Cerebellar nuclear complex (tissue), 1 donor: ENCODE results near the gene PPFIA1.
A peak's percentile ranks its signal among the peaks of the same experiment; 100 is the strongest.
"Not testable (repeated sequence)": the region's sequence is repeated elsewhere in the genome, so short reads cannot be mapped to it uniquely, and the experiment has no call there.

ENCODE experiments used
- DNase-seq, 2 experiments: peaks; one replicate each; lab custom pipeline; 2025; lab: John Stamatoyannopoulos, UW

The PPFIA1 gene

DNA sequence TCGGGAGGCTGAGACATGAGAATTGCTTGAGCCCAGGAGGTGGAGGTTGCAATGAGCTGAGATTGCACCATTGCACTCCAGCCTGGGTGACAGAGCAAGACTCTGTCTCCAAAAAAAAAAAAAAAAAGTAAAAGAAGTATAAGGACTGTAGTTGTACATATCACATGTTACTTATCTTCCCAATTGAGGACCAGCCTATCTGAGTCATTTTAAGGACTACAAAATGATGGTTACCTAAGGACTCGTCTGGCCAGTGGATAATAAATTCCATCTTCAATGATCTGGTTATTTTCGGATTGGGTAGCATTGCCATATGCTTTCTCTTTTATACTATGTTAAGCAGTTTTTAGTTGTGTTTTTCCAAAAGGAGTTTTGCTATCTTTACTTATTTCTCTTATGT lies 55.3 kb downstream of the PPFIA1 start:
- no peak for DNase-seq

DNA sequence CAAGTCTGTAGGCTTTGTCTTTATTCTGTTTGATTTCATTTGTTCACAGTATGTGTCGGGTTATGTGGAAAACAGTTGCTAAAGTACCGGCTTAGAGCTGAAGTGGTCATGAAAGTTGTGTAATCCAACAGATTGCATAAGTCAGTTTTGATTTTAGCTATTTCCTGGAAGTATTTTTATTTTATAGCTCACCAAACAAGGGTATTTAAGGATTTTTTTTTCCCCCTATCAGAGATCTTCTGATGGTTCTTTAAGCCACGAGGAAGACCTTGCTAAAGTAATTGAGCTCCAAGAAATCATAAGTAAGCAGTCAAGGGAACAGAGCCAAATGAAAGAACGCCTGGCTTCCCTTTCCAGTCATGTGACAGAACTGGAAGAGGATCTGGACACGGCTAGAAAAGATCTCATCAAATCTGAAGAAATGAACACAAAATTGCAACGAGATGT lies 55.9 kb downstream of the PPFIA1 start:
- DNase-seq, result no peak

DNA sequence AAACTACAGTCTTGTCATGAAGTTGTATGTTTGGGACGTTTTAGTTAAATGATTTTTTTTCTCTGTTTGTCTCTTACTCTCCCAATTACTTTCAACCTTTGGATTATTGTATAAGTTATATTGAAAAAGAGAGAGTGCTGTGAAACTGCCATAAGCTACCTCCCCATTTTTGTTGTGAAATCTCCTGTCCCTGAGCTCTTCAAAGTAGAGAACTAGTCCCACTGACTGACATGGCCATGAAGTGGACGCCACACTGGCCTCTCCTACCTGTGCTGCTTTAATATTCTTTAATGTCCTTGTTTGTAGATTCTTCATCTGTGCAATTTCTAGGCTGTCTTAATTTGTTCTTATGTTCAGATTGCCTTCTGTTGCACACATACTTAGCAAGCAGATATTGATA lies 56.3 kb downstream of the PPFIA1 start:
- no peak for DNase-seq

DNA sequence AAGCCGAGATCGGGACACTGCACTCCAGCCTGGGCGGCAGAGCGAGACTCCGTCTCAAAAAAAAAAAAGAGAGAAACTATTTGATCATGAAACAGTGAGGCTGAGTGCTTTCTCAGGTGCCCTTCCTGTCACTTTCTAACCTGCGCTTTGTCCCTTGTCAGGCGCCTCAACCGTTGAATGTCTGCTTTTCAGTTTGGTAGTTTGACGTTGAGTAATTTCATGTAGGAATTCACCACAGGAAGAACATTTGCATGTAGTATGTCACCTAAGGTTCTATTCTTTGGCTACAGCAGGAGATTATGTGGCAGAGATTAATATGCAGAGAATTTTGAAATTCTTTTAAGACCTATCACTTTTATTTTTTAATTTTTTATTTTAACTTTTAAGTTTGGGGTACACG lies 57.2 kb downstream of the PPFIA1 start:
- no peak for DNase-seq

DNA sequence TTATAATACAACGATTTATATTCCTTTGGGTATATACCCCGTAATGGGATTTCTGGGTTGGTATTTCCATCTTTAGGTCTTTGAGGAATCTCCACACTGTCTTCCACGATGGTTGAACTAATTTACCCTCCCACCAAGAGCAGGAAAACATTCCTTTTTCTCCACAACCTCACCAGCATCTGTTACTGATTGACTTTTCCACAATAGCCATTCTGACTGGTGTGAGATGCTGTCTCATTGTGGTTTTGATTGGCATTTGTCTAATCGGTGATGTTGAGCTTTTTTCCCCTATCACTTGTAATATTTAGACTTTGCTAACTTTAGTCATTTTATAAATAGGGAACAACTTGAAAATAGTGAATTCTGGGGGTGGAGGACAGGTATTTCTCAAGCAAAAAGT lies 58.1 kb downstream of the PPFIA1 start:
- DNase-seq, result no peak

DNA sequence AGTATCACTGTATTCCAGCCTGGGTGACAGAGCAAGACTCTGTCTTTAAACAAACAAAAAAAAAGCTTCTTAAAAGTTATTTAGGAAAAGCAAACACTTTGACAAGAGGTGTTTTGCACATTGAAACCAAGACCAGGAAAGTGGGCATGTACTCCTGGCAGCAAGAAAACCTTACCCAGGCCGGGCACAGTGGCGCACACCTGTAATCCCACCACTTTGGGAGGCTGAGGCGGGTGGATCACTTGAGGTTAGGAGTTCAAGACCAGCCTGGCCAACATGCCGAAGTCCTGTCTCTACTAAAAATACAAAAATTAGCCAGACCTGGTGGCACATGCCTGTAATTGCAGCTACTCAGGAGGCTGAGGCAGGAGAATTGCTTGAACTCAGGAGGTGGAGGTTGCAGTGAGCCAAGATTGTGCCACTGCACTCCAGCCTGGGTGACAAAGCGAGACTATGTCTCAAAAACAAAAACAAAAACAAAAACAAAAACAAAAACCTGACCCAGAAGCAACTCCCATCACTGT lies 60.9 kb downstream of the PPFIA1 start:
- not testable (repeated sequence) for DNase-seq

DNA sequence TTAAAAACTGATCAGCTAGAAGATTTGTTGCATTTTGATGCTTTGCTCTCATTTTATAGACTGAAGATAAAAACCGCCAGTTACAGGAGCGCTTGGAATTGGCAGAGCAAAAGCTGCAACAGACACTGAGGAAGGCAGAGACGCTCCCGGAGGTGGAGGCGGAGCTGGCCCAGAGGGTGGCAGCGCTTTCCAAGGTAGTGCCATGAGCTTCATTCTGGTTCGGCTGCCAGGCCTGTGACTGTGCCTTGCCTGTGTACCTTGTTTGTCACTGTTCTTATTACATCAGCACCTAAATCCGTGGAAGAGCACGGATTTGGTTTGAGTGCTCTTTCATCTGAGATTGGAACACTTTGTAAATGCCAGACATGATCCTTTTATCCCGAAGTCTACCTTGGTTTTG lies 61.4 kb downstream of the PPFIA1 start:
- peak; percentile 26 to 80 for DNase-seq

DNA sequence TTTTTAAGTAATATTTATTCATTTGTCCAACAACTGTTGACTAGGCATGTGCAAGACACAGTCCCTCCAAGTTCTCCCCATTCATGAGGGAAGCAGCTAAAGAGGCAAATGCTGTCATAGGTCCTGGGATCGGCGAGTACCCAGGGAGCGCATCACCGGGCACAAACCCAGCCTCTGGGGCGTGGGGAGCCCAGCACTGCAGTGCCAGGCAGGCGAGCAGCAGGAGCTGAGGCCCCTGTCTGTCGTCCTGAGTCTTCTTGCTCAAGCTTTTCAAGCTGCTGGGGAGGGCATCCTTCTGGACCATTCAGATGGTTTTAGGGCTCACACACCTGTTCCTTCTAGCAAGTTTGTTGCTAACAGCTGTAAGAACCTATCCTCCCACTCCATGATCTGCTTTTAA lies 62.1 kb downstream of the PPFIA1 start:
- no peak for DNase-seq

DNA sequence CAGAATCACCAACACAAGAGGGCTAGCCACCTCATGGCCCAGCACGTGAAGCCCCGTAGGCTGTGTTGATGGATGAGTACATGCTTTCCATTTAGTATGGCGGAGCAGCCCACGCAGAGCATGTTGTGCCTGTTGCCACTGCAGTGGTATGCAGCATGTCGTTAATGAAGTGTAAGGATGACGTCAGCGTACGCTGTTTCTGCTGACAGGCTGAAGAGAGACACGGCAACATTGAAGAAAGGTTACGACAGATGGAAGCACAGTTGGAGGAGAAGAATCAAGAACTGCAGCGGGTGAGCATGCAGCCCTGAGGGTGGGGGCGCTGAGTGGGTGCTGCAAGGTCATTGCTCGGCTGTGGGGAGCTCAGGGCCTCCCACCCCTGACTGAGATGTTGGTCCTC lies 62.8 kb downstream of the PPFIA1 start:
- peak; percentile 42 to 70 for DNase-seq

DNA sequence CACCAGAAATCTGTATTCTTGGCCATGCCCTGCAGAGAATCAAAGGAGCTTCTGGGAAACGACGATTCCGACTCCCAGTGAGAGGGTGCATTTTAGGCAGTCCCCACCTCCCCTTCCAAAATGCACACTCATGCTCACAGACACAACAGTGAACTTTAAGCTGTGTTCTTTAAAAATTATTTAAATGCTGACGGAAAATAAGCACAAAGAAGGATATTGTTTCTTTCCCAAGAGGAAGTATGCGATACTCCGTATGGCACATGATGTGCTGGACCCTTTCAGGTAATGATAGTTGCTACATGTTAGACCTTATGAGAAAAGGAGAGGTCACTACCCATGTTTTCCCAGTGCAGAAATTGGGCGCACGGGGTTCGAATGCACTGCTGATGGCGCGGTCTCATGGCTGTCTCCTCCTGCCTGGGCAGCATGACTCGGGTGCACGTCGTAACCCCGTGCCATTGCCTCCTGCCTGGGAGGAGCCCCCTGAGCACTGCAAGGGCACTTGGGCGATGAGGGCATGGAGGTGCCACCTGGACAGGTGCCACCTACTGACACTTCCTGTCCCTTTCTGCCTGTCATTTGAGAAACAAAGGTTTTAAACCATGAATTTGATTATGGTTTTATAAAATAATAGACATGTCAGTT lies 64.0 kb downstream of the PPFIA1 start:
- DNase-seq, result no peak

DNA sequence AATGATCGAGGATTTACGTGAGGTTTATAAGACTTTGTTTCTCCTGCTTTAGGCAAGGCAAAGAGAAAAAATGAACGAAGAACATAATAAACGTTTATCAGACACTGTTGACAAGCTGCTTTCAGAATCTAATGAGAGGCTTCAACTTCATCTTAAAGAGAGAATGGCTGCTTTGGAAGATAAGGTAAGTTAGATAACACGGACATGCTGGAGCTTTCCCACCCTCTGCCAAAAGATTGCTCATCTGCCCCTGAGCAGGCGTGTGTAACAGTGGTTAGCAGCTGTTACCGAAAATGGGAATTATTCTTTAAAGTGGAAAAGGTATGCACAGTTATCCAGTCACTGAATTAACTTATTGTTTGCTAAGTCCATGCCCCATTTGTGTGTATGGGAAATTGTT lies 65.0 kb downstream of the PPFIA1 start:
- no peak for DNase-seq

DNA sequence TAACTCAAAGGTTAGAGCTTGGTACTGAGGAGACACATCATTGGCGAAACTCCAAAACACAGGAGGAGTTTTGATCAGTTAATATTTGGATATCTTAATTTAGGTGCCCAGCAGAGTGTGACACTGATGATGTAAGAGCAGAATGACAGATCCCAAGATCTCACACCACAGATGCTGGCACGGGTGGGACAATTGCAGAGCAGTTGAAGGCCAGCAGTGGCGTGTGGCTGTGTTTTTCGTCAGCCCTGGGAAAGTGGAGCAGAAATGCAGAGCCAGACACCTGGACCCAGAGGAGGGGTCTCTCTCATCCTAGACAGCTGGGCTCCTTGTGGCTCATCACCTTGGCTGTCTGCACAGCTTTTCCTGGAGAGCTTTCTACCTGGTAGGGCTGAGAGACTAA lies 68.1 kb downstream of the PPFIA1 start:
- DNase-seq, result no peak

DNA sequence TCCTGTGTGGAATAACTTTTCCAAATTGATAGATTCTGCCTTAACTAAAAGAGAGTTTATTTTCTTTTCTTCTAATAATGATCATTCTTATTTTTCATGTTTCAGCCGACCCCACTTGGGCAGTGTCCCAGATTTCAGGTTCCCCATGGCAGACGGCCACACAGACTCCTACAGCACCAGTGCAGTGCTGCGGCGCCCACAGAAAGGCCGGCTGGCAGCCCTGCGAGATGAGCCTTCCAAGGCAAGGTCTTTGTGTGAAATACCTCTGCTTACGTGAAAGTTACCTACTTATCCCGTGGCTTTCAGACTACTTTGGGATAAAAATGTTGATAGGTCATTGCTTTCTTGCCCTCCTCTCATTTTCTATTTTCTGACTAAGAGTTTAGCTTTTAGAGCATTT lies 68.6 kb downstream of the PPFIA1 start:
- no peak for DNase-seq

DNA sequence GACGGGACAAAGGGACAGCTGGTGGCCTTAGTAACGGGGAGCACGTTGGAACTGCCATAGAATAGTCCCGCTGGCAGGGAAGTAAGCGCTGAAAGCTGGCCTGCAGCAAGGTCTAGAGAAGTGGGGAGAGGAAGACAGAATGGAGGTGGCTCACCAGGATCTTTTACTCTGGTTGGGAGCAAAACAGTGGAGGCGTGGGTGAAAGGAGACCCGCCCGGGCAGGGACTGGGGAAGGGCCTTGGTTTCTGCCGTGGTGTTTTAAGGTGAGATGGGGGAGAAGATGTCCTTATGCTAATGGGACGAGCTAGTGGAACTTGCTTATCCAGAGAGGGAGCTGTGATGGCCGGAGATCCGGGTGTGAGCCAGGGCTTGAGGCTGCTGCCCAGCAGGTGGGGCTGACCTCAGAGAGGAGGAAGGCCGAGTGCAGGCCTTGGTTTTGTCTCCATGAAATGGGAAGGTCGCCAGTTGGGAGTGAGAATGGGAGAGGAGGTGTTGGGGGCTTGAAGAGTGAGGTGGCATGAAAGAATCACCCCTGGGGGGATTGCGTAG lies 71.5 kb downstream of the PPFIA1 start:
- DNase-seq, result no peak

DNA sequence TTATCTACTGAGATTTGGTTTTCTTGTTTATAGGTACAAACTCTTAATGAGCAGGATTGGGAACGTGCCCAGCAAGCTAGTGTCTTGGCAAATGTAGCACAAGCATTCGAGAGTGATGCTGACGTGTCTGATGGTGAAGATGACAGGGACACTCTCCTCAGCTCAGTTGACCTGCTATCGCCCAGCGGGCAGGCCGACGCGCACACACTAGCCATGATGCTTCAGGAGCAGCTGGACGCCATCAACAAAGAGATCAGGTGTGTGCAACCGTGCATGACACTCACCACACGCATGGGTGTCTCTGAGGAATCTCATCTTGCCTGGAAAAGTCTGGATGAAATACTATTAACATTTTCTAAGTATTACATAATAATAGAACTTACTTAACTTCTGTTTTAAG lies 73.1 kb downstream of the PPFIA1 start:
- DNase-seq, result no peak

DNA sequence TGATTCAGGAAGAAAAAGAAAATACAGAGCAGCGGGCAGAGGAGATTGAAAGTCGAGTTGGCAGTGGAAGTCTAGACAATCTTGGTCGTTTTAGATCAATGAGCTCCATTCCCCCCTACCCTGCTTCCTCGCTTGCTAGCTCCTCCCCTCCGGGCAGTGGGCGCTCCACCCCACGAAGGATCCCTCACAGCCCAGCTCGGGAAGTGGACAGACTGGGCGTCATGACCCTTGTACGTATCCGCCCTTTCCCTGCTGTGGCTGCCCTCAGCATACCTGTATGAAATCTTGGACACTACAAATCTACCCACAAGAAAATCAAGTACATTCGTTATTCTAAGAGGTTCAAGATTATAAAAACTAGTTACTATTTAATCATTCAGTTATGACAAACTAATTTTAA lies 77.7 kb downstream of the PPFIA1 start:
- DNase-seq, result no peak

DNA sequence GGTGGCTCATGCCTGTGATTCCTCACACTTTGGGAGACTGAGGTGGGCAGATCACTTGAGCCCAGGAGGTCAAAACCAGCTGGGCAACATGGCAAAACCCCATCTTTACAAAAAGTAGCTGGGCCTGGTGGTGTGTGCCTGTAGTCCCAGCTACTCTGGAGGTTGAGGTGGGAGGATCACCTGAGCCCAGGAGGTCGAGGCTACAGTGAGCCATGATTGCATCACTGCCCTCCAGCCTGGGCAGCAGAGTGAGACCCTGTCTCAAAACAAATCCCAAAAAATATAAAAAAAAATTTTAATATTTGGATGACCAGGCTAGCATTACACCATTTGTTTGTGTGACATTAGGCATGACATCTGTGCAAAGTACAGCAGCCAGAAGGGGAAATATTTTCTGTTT lies 78.1 kb downstream of the PPFIA1 start:
- no peak for DNase-seq

DNA sequence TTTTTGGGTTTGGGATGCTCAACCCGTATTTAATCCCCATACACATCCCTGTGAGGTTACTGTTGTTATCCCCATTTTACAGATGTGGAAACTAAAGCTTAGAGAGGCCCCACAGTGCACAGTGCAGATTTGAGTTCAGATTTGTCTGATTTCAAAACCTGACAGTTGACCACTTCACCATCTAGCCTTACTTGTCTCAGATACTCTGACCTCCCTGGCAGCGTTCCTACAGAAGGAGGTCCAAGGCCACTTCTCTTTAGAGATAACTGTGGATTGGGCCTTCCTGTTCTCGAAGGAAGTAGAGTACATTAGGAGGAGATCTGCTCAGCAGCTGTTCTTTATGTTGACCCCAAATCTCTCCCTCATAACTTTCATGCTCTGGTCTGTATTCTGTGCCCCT lies 81.2 kb downstream of the PPFIA1 start:
- DNase-seq, result no peak

DNA sequence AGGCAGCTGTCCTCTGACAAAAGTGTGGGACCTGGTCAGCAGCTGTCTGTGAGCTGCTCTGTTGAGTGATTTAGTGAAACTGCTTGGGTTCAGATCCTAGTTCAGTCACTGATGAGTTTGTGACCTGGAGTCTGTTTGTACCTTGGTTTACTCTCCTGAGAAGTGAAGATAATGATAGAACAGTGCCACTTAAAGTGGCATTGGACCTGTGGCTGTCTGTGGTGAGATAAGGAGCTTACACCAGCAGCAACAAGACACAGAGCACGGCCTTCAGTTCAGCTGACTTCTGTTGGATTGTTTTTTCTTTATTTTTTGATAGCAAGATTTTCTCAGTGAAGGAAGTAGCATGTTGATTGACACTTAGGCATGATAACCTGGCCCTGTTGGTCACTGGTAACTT lies 81.6 kb downstream of the PPFIA1 start:
- DNase-seq, result no peak

DNA sequence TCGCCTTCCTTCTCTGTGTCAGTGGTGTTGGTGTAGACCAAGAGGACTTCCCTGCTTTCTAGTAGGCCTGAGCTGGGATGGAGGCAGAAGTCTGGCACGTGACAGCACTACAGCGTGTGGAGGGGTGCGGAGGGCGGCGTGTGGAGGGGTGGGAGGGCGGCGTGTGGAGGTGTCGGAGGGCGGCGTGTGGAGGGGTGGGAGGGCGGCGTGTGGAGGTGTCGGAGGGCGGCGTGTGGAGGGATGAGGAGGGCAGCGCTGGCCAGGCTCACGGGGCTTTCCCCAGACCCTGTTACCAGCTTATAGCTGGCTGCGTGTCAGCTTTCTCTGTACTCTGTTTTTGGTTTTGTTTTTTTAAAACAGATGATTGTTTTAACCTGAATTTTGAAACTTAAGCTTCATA lies 82.1 kb downstream of the PPFIA1 start:
- no peak for DNase-seq

DNA sequence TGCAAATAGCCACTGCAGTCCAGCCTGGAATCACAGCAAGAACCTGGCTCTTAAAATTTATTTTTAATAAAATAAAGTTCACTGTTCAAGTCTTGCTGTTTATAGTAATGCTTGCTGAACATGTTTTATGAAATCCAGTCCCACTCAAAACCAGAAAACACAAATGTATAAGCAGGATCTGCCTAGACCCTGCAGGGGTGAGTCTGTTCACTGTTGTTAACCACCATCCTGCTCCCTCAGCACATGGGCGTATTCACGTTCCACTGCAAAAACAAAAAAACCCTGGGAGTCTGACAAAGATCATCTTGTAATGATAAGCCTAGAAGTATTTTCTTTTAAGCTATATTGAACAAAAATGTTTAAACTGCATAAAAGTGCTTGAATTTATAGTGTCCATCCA lies 82.8 kb downstream of the PPFIA1 start:
- no peak for DNase-seq

DNA sequence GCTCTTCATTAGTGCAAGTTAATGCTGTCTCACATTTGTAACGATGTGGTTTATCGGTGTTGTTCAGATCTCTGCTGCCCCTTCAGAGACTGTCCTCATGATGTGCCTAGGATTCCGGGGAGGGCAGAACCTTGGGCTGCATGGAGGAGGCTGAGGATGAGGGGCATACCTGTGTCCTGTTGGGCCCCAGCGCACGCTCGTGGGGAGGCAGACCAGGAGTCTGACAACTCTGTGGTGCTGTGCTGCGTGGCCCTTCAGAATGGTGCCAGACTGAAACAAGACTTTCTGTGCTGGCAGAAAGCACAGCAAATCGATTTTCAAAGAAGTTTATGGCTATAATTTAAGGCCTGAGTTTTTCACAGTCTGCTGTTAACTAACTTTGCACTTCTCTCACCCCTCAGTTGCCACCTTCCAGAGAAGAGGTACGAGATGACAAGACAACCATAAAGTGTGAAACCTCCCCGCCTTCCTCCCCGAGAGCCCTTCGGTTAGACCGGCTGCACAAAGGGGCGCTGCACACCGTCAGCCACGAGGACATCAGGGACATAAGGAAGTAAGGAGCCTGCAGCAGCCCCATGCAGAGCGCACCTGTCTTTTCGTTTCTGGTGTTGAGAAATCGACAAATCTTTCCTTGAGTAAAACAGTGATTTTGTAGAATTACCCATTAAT lies 83.5 kb downstream of the PPFIA1 start:
- DNase-seq, result no peak

DNA sequence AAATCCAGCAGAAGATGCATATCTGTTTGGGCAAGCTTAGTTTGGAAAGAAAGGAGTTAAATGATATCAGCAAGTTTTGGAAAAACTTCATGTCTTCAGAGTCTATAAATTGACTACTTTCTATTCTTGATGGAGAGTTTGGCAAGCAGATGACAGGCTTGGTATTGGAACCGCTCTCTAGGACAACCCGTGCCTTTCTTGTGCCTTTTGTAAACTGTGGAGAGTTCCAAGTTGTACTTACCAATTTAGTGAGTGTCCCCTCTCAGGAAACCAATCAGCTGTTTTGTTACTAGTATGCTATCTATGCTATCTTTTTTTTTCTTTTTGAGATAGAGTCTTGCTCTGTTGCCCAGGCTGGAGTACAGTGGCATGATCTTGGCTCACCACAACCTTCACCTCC lies 84.1 kb downstream of the PPFIA1 start:
- DNase-seq, result no peak

DNA sequence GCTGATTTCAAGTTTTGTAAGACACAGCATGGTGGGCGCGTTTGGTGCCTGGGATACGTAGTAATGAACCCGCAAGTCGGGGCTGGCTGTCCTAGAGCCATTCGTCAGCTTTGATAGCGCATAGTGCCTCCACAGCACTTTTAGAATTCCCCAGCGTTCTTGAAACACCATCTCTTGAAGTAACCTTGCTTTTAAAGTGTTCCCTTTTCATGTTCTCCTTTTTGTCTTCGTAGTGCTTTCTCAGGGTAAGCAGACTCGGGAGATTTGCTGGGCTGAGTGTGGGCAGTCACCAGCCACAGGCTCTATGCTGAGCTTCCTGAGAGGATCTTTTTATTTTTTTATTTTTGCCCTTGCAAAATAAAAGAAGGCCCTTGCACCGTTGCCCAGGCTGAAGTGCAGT lies 88.3 kb downstream of the PPFIA1 start:
- DNase-seq, result no peak
